Vagina (tissue), 2 donors: ENCODE results near the gene E4F1. TPM values are rescaled to one million over a fixed set of nuclear protein-coding genes. Genes with fewer than 3 reads are reported as not detected.
"Not testable (repeated sequence)": the region's sequence is repeated elsewhere in the genome, so short reads cannot be mapped to it uniquely, and the experiment has no call there.

Experiments used
- DNase-seq, 2 donors: peaks; one replicate each; pipeline ENCODE4 v3.0.0-alpha.2; 2017; ENCODE audit errors: extremely low spot score in 2 of 2
- H3K27ac ChIP-seq: fragments of 200-600 bp; sonication (generic); one replicate; pipeline ENCODE4 v1.5.1; 2019
- H3K27me3 ChIP-seq: fragments of 200-600 bp; sonication (generic); one replicate; pipeline ENCODE4 v1.5.1; 2019
- H3K36me3 ChIP-seq, 2 donors: fragments of 200-600 bp; sonication (generic); one replicate each; pipeline ENCODE4 v1.5.1; 2017 to 2019
- H3K4me1 ChIP-seq: fragments of 200-600 bp; sonication (generic); one replicate; pipeline ENCODE4 v1.5.1; 2019
- H3K4me3 ChIP-seq, 2 donors: fragments of 200-600 bp; sonication (generic); 1 replicate in 1 of 2; 2 replicates in 1 of 2; pipeline ENCODE4 v1.5.1; 2016 to 2019
- H3K9me3 ChIP-seq: fragments of 200-600 bp; sonication (generic); one replicate; pipeline ENCODE4 v1.5.1; 2019
- CTCF ChIP-seq, 3 experiments: fragments of 450-650 bp in 2 of 3; fragments of 200-600 bp in 1 of 3; sonication (generic) in 1 of 3; IDR thresholded peaks; one replicate each; pipeline ENCODE4 v1.5.1; 2017 to 2019; ENCODE audit warnings: antibody characterized with exemption in 3 of 3, mild to moderate bottlenecking in 2 of 3, moderate library complexity in 2 of 3
- POLR2A ChIP-seq, 2 donors: fragments of 450-650 bp; IDR thresholded peaks; one replicate each; pipeline ENCODE4 v1.6.1; 2017; ENCODE audit warnings: antibody characterized with exemption in 2 of 2, mild to moderate bottlenecking in 2 of 2, moderate library complexity in 2 of 2
- POLR2AphosphoS5 ChIP-seq, 2 donors: sonication (generic); formaldehyde crosslinking; IDR thresholded peaks; one replicate each; pipeline ENCODE4 v1.9.0; 2017; ENCODE audit warnings: antibody characterized with exemption in 2 of 2, mild to moderate bottlenecking in 2 of 2, low read depth in 1 of 2; ENCODE audit not compliant: insufficient read depth in 1 of 2
- intact Hi-C: fragments of 100-400 bp; cut with DNase I; formaldehyde crosslinking; loops from one replicate; pipeline ENCODE4 v1.15.1; 2023
- total RNA-seq: library from RNA; depleted of rRNA; stranded (reverse); fragments of >200 nt; gene quantifications from one replicate; pipeline ENCODE4 v1.2.3, GENCODE V29; 2016

The E4F1 gene
- total RNA-seq, 1 donor from 2014 or later: 70.0 TPM

- Histone ChIP-seq H3K27ac (no peak overlapping the region), H3K27me3 (peaks cover 9% of the 10 kb centered on the region), H3K4me1 (peaks cover 22% of the 10 kb centered on the region), H3K9me3 (no peaks in the 10 kb centered on the region), H3K4me3 (no peak overlapping the region), H3K36me3 (peaks cover 0 to 34% of the 10 kb centered on the region in 2 donors)
- intact Hi-C loops: no loop called here
- DNase-seq: no peak
- TF ChIP-seq POLR2A (IDR thresholded peaks at IDR 0.05): no peak
- TF ChIP-seq CTCF (IDR thresholded peaks at IDR 0.05): no peak
- TF ChIP-seq POLR2AphosphoS5 (IDR thresholded peaks at IDR 0.05; ENCODE audit: insufficient read depth in 1 of 2, low read depth in 1 of 2): no peak
Observed at GRCh38 chr16:2238150-2238837, 14.9 kb downstream of the E4F1 start.

GRCh38 chr16:2238838-2239675, 15.7 kb downstream of the E4F1 start:
- H3K9me3 ChIP-seq: no peaks in the 10 kb centered on the region
- no peak for TF ChIP-seq CTCF (IDR thresholded peaks at IDR 0.05)
- no peak for TF ChIP-seq POLR2AphosphoS5 (IDR thresholded peaks at IDR 0.05; ENCODE audit: insufficient read depth in 1 of 2, low read depth in 1 of 2)
- TF ChIP-seq POLR2A (IDR thresholded peaks at IDR 0.05): no peak
- H3K27me3 ChIP-seq: peaks cover 9% of the 10 kb centered on the region
- DNase-seq: no peak
- H3K27ac ChIP-seq: no peak overlapping the region
- H3K4me3 ChIP-seq: no peak overlapping the region
- peaks cover 0 to 30% of the 10 kb centered on the region in 2 donors for H3K36me3 ChIP-seq
- intact Hi-C loops: no loop called here
- peaks cover 22% of the 10 kb centered on the region for H3K4me1 ChIP-seq

- H3K27ac ChIP-seq, H3K27me3 ChIP-seq, H3K9me3 ChIP-seq, H3K4me3 ChIP-seq, intact Hi-C loops, DNase-seq: not testable (repeated sequence)
- Histone ChIP-seq H3K36me3 (peaks cover 0 to 29% of the 10 kb centered on the region in 2 donors), H3K4me1 (peaks cover 22% of the 10 kb centered on the region)
Observed at GRCh38 chr16:2240331-2240730, 16.9 kb downstream of the E4F1 start.

GRCh38 chr16:2242598-2242997, 19.2 kb downstream of the E4F1 start:
- intact Hi-C loops: no loop called here
- Histone ChIP-seq H3K27me3 (peaks cover under 1% of the 10 kb centered on the region), H3K4me3 (no peak overlapping the region), H3K4me1 (peaks cover 4% of the 10 kb centered on the region), H3K9me3 (no peaks in the 10 kb centered on the region), H3K36me3 (peaks cover 0 to 40% of the 10 kb centered on the region in 2 donors), H3K27ac (no peak overlapping the region)
- DNase-seq: no peak
- TF ChIP-seq POLR2A (IDR thresholded peaks at IDR 0.05) (no peak), CTCF (IDR thresholded peaks at IDR 0.05) (no peak), POLR2AphosphoS5 (IDR thresholded peaks at IDR 0.05; ENCODE audit: insufficient read depth in 1 of 2, low read depth in 1 of 2) (no peak)

- intact Hi-C loops: no loop called here
- no peak overlapping the region for H3K4me3 ChIP-seq
- no peaks in the 10 kb centered on the region for H3K9me3 ChIP-seq
- no peaks in the 10 kb centered on the region for H3K4me1 ChIP-seq
- TF ChIP-seq CTCF (IDR thresholded peaks at IDR 0.05): no peak
- no peak for TF ChIP-seq POLR2A (IDR thresholded peaks at IDR 0.05)
- TF ChIP-seq POLR2AphosphoS5 (IDR thresholded peaks at IDR 0.05; ENCODE audit: insufficient read depth in 1 of 2, low read depth in 1 of 2): no peak
- no peak for DNase-seq
- no peak overlapping the region for H3K27ac ChIP-seq
- peaks cover 0 to 40% of the 10 kb centered on the region in 2 donors for H3K36me3 ChIP-seq
- no peaks in the 10 kb centered on the region for H3K27me3 ChIP-seq
Observed at GRCh38 chr16:2243031-2243528, 19.7 kb downstream of the E4F1 start.
